ENCODE data around the gene KLK15. TPM values are rescaled to one million over a fixed set of nuclear protein-coding genes. Genes with fewer than 3 reads are reported as not detected.

KLK15 gene
- total and polyA plus RNA-seq, 2 of the 8 experiments (the other 6 are each of a cell fraction or from before 2014, with no cell fraction given): not detected

DNA sequence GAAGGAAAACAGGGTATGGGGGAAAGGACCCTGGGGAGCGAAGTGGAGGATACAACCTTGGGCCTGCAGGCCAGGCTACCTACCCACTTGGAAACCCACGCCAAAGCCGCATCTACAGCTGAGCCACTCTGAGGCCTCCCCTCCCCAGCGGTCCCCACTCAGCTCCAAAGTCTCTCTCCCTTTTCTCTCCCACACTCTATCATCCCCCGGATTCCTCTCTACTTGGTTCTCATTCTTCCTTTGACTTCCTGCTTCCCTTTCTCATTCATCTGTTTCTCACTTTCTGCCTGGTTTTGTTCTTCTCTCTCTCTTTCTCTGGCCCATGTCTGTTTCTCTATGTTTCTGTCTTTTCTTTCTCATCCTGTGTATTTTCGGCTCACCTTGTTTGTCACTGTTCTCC, 24.0 kb upstream of the KLK15 start (continued):
- TF ChIP-seq, protein P1, sequence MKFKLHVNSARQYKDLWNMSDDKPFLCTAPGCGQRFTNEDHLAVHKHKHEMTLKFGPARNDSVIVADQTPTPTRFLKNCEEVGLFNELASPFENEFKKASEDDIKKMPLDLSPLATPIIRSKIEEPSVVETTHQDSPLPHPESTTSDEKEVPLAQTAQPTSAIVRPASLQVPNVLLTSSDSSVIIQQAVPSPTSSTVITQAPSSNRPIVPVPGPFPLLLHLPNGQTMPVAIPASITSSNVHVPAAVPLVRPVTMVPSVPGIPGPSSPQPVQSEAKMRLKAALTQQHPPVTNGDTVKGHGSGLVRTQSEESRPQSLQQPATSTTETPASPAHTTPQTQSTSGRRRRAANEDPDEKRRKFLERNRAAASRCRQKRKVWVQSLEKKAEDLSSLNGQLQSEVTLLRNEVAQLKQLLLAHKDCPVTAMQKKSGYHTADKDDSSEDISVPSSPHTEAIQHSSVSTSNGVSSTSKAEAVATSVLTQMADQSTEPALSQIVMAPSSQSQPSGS (IDR thresholded peaks at IDR 0.05; ENCODE audit: low read length): no peak
- TF ChIP-seq SP1 (IDR thresholded peaks at IDR 0.05; ENCODE audit: low read depth, low read length) (no peak), TBP (IDR thresholded peaks at IDR 0.05; ENCODE audit: low read depth, low read length) (no peak), RBBP5 (IDR thresholded peaks at IDR 0.05; ENCODE audit: borderline replicate concordance, low read depth, low read length) (no peak)

Data from H1 (cell line).